Choroid plexus epithelial cell (primary cell): Measurements from ENCODE around the gene TRPV2.

ENCODE experiments used
- DNase-seq: peaks from one replicate; pipeline ENCODE4 v3.0.0-alpha.2; 2010; ENCODE audit warnings: low read depth
- H3K4me3 ChIP-seq: 2 replicates; pipeline ENCODE4 v1.5.1; 2011; ENCODE audit warnings: low read depth, mild to moderate bottlenecking, control low read depth, low read length, moderate library complexity
- CTCF ChIP-seq: conservative IDR thresholded peaks from 2 replicates; pipeline ENCODE4 v1.5.1; 2011; ENCODE audit warnings: low read depth, mild to moderate bottlenecking, control low read depth, inconsistent platforms, low read length, moderate library complexity

Gene TRPV2

GRCh38 chr17:16465052-16465312 is 49.6 kb downstream of the TRPV2 start:
- DNase-seq: no peak
- H3K4me3 ChIP-seq: no peak overlapping the region
- TF ChIP-seq CTCF: no peak

- H3K4me3 ChIP-seq: no peak overlapping the region
- TF ChIP-seq CTCF: no peak
- no peak for DNase-seq
Observed at GRCh38 chr17:16465861-16466338, 50.5 kb downstream of the TRPV2 start.

GRCh38 chr17:16466407-16466806 is 51.0 kb downstream of the TRPV2 start:
- TF ChIP-seq CTCF: no peak
- no peak for DNase-seq
- no peak overlapping the region for H3K4me3 ChIP-seq

- no peak overlapping the region for H3K4me3 ChIP-seq
- no peak for DNase-seq
- no peak for TF ChIP-seq CTCF
Observed at GRCh38 chr17:16467044-16467443, 51.7 kb downstream of the TRPV2 start.

GRCh38 chr17:16467886-16468285 is 52.5 kb downstream of the TRPV2 start:
- H3K4me3 ChIP-seq: no peak overlapping the region
- no peak for TF ChIP-seq CTCF
- DNase-seq: no peak

- no peak overlapping the region for H3K4me3 ChIP-seq
- no peak for DNase-seq
- no peak for TF ChIP-seq CTCF
Observed at GRCh38 chr17:16468428-16468992, 53.1 kb downstream of the TRPV2 start.

GRCh38 chr17:16470265-16470664 is 54.9 kb downstream of the TRPV2 start:
- no peak for DNase-seq
- peak; percentile 33 for TF ChIP-seq CTCF
- no peak overlapping the region for H3K4me3 ChIP-seq
